Measurements from ENCODE around the gene PRRG2. TPM values are rescaled to one million over a fixed set of nuclear protein-coding genes. Genes with fewer than 3 reads are reported as not detected.
A peak's percentile ranks its signal among the peaks of the same experiment; 100 is the strongest.

The PRRG2 gene
- total RNA-seq, 1 experiment from 2014 or later: 3.3 TPM

DNA sequence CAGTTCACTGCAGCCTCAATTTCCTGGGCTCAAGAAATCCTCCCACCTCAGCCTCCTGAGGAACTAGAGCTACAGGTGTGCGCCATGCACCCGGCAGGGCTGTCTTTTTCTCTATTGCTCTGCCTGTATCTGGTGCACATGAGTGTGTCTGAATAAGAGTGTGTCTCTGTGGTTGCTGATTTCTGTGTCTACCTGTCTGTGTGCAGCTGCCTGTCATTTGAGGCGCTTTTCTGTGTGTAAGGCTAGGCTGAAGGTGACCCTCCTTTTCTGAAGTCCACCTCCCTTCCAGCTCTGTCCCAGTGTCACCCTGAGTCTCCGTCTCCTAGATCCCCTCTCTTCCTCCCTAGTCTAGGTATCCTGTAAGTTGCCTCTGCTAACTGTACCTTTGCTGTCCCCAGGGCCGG, 8.4 kb downstream of the PRRG2 start:
- H3T11ph ChIP-seq (ENCODE audit: low read length): no peak overlapping the region
- no peaks in the 10 kb centered on the region; the same call in 1 of the 2 replicates for H3K4me1 ChIP-seq (ENCODE audit: insufficient read depth, low read length)
- no peak for TF ChIP-seq CTCF (conservative IDR thresholded peaks at IDR 0.05)
- H2BK15ac ChIP-seq (ENCODE audit: low read depth, low read length): no peak overlapping the region
- DNase-seq: no peak
- H3K9me3 Mint-ChIP-seq: no peaks in the 10 kb centered on the region; a peak in 2 of 5 replicates
- peak overlapping the region in 1 of 2 experiments; percentile 60; a peak in 2 of 5 replicates for H3K4me3 Mint-ChIP-seq
- H2BK120ac ChIP-seq (ENCODE audit: low read depth, low read length, poor library complexity, severe bottlenecking): no peak overlapping the region
- H3K27ac Mint-ChIP-seq: peak overlapping the region in 2 of 3 experiments; percentile 49 to 88; a peak in 3 of 7 replicates
- no peaks in the 10 kb centered on the region for H3K27me3 Mint-ChIP-seq (ENCODE audit: low read depth)
- H3K4me1 Mint-ChIP-seq: peaks cover 15 to 33% of the 10 kb centered on the region in 2 experiments
- no peak overlapping the region for H3K56ac ChIP-seq (ENCODE audit: insufficient read length, low read depth, low read length)
- no peak overlapping the region for H4K5ac ChIP-seq (ENCODE audit: insufficient read length, low read depth, low read length)
- no peak overlapping the region for H3K9ac ChIP-seq (ENCODE audit: extremely low read depth, insufficient read length, low read length)
- H2BK12ac ChIP-seq (ENCODE audit: insufficient read length, low read depth, low read length): no peak overlapping the region
- H4K8ac ChIP-seq (replicated peaks; ENCODE audit: insufficient read length, low read depth, low read length): no peak overlapping the region
- no peak overlapping the region for H3K14ac ChIP-seq (ENCODE audit: insufficient read depth, low read length)
- no peak overlapping the region for H3K27ac ChIP-seq (ENCODE audit: insufficient read length, low read depth, low read length)
- no peak overlapping the region for H3K18ac ChIP-seq (ENCODE audit: insufficient read length, low read depth, low read length)
- peaks cover 9 to 11% (median 10%) of the 10 kb centered on the region in 3 experiments; a peak in 6 of 7 replicates for H3K36me3 Mint-ChIP-seq (ENCODE audit: insufficient read depth in 1 of 3, low read depth in 3 of 3)
- no peak overlapping the region for H4K91ac ChIP-seq (ENCODE audit: insufficient read length, low read depth, low read length)
- no peak overlapping the region for H3K4ac ChIP-seq (ENCODE audit: low read depth, low read length)
- no peak overlapping the region for H2AK5ac ChIP-seq (ENCODE audit: insufficient read length, low read length)
- peaks cover 2% of the 10 kb centered on the region; the same call in 1 of the 2 replicates for H3K79me2 ChIP-seq (ENCODE audit: insufficient read depth, low read length)
- no peak overlapping the region for H3K4me2 ChIP-seq (ENCODE audit: insufficient read depth, insufficient read length, low read length)
- H3K79me1 ChIP-seq (ENCODE audit: insufficient read depth, low read depth, low read length, poor library complexity, severe bottlenecking): peaks cover 5% of the 10 kb centered on the region
- peaks cover 14% of the 10 kb centered on the region for H3K23me2 ChIP-seq (ENCODE audit: insufficient read length, low read depth, low read length, poor library complexity, severe bottlenecking)
- no peak overlapping the region for H2BK5ac ChIP-seq (ENCODE audit: insufficient read length, low read length)
- H2AFZ ChIP-seq (ENCODE audit: low read length): no peak overlapping the region
- H2BK20ac ChIP-seq (ENCODE audit: low read depth, low read length, poor library complexity, severe bottlenecking): no peak overlapping the region
- no CpG with 5 or more reads among the region's 5 CpGs for WGBS (ENCODE audit: extremely low coverage, insufficient read length, low lambda C conversion rate)
- H4K20me1 ChIP-seq (ENCODE audit: control insufficient read depth, insufficient read depth, insufficient read length): no peaks in the 10 kb centered on the region
- no peaks in the 10 kb centered on the region for H3K27me3 ChIP-seq (ENCODE audit: insufficient read depth, low read length)
- no peaks in the 10 kb centered on the region for H3K9me3 ChIP-seq (ENCODE audit: control insufficient read depth, low read depth, low read length)
- no peak overlapping the region for H3K23ac ChIP-seq (ENCODE audit: insufficient read length, low read depth, low read length)

All from H9 (cell line).